Astrocyte (in vitro differentiated cells and primary cell): ENCODE results near the gene CCNK. TPM values are rescaled to one million over a fixed set of nuclear protein-coding genes. Genes with fewer than 3 reads are reported as not detected.

Experiments
- DNase-seq: peaks from one replicate; pipeline ENCODE4 v3.0.0-alpha.2; 2010; ENCODE audit warnings: low read depth
- FAIRE-seq: peaks from 2 replicates; lab custom pipeline; 2011; peaks lifted over from hg19 to GRCh38; lab: Jason Lieb, UNC
- H2AFZ ChIP-seq: 2 replicates; pipeline ENCODE4 v1.6.0; 2012; ENCODE audit warnings: low read depth, low read length, inconsistent platforms
- H3K27ac ChIP-seq: 2 replicates; pipeline ENCODE4 v1.5.1; 2011; ENCODE audit warnings: low read depth, low read length, inconsistent platforms
- H3K27me3 ChIP-seq: 2 replicates; pipeline ENCODE4 v1.6.0; 2011; ENCODE audit warnings: low read length, inconsistent platforms; ENCODE audit not compliant: insufficient read depth
- H3K36me3 ChIP-seq: 2 replicates; pipeline ENCODE4 v1.5.1; 2011; ENCODE audit warnings: low read length, inconsistent platforms; ENCODE audit not compliant: insufficient read depth
- H3K4me1 ChIP-seq: 2 replicates; pipeline ENCODE4 v1.5.1; 2011; ENCODE audit warnings: low read length, inconsistent platforms; ENCODE audit not compliant: insufficient read depth
- H3K4me2 ChIP-seq: 2 replicates; pipeline ENCODE4 v1.6.0; 2012; ENCODE audit warnings: low read length, inconsistent platforms
- H3K4me3 ChIP-seq: 2 replicates; pipeline ENCODE4 v1.5.1; 2011; ENCODE audit warnings: low read depth, mild to moderate bottlenecking, low read length, inconsistent platforms; ENCODE audit not compliant: insufficient read depth
- H3K79me2 ChIP-seq: 2 replicates; pipeline ENCODE4 v1.6.0; 2012; ENCODE audit warnings: mild to moderate bottlenecking, low read length, inconsistent platforms; ENCODE audit not compliant: insufficient read depth
- H3K9ac ChIP-seq: 2 replicates; pipeline ENCODE4 v1.6.0; 2012; ENCODE audit warnings: mild to moderate bottlenecking, low read length, inconsistent platforms
- H3K9me3 ChIP-seq: 2 replicates; pipeline ENCODE4 v1.5.1; 2012; ENCODE audit warnings: low read depth, mild to moderate bottlenecking, low read length, inconsistent platforms; ENCODE audit not compliant: insufficient read depth
- H4K20me1 ChIP-seq: 2 replicates; pipeline ENCODE4 v1.6.0; 2012; ENCODE audit warnings: low read length, inconsistent platforms; ENCODE audit not compliant: insufficient read depth
- H3K27ac Mint-ChIP-seq: one replicate; pipeline ENCODE4 v1.8.0; 2021; ENCODE audit warnings: mild to moderate bottlenecking, mixed read lengths; ENCODE audit not compliant: unreplicated experiment
- H3K27me3 Mint-ChIP-seq: one replicate; pipeline ENCODE4 v1.8.0; 2021; ENCODE audit warnings: low read depth, mixed read lengths; ENCODE audit not compliant: unreplicated experiment
- H3K36me3 Mint-ChIP-seq: one replicate; pipeline ENCODE4 v1.8.0; 2021; ENCODE audit warnings: low read depth, mixed read lengths; ENCODE audit not compliant: unreplicated experiment
- H3K4me1 Mint-ChIP-seq: one replicate; pipeline ENCODE4 v1.8.0; 2021; ENCODE audit warnings: low read depth, mixed read lengths; ENCODE audit not compliant: unreplicated experiment
- H3K4me3 Mint-ChIP-seq: one replicate; pipeline ENCODE4 v1.8.0; 2021; ENCODE audit warnings: mild to moderate bottlenecking, moderate library complexity, mixed read lengths; ENCODE audit not compliant: unreplicated experiment
- H3K9me3 Mint-ChIP-seq: one replicate; pipeline ENCODE4 v1.8.0; 2021; ENCODE audit warnings: mild to moderate bottlenecking, mixed read lengths; ENCODE audit not compliant: unreplicated experiment
- EZH2 ChIP-seq: IDR thresholded peaks from 2 replicates; pipeline ENCODE4 v1.6.1; 2012; ENCODE audit warnings: mild to moderate bottlenecking, low read length, inconsistent platforms; ENCODE audit not compliant: insufficient read depth
- total RNA-seq: library from RNA; stranded (reverse); gene quantifications from 2 replicates; pipeline ENCODE4 v1.2.1, GENCODE V29; 2021
- TF ChIP-seq, protein P1 (sequence below): IDR thresholded peaks from 2 replicates; pipeline ENCODE4 v1.5.1; 2011; ENCODE audit warnings: low read depth, mild to moderate bottlenecking, inconsistent platforms, low read length, moderate library complexity; ENCODE audit not compliant: insufficient read depth

The CCNK gene
- total RNA-seq, 1 donor from 2014 or later, result 121 TPM

GRCh38 chr14:99529899-99530298 is 48.7 kb downstream of the CCNK start:
- Histone ChIP-seq H3K36me3 (no peaks in the 10 kb centered on the region), H3K4me1 (peaks cover 35% of the 10 kb centered on the region), H3K9me3 (no peaks in the 10 kb centered on the region), H3K79me2 (peaks cover 37% of the 10 kb centered on the region), H2AFZ (no peak overlapping the region), H3K27ac (no peak overlapping the region), H3K4me2 (no peak overlapping the region), H3K27me3 (no peaks in the 10 kb centered on the region), H3K9ac (no peak overlapping the region), H4K20me1 (no peaks in the 10 kb centered on the region), H3K4me3 (no peak overlapping the region)
- peak; percentile 15 for DNase-seq
- no peak for FAIRE-seq
- no peak for TF ChIP-seq EZH2
- TF ChIP-seq, protein P1, sequence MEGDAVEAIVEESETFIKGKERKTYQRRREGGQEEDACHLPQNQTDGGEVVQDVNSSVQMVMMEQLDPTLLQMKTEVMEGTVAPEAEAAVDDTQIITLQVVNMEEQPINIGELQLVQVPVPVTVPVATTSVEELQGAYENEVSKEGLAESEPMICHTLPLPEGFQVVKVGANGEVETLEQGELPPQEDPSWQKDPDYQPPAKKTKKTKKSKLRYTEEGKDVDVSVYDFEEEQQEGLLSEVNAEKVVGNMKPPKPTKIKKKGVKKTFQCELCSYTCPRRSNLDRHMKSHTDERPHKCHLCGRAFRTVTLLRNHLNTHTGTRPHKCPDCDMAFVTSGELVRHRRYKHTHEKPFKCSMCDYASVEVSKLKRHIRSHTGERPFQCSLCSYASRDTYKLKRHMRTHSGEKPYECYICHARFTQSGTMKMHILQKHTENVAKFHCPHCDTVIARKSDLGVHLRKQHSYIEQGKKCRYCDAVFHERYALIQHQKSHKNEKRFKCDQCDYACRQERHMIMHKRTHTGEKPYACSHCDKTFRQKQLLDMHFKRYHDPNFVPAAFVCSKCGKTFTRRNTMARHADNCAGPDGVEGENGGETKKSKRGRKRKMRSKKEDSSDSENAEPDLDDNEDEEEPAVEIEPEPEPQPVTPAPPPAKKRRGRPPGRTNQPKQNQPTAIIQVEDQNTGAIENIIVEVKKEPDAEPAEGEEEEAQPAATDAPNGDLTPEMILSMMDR, result no peak
- peaks cover 13% of the 10 kb centered on the region for H3K4me1 Mint-ChIP-seq
- H3K36me3 Mint-ChIP-seq, result no peaks in the 10 kb centered on the region
- no peaks in the 10 kb centered on the region for H3K9me3 Mint-ChIP-seq
- H3K27ac Mint-ChIP-seq, result no peak overlapping the region
- H3K4me3 Mint-ChIP-seq, result no peak overlapping the region
- no peaks in the 10 kb centered on the region for H3K27me3 Mint-ChIP-seq

DNA sequence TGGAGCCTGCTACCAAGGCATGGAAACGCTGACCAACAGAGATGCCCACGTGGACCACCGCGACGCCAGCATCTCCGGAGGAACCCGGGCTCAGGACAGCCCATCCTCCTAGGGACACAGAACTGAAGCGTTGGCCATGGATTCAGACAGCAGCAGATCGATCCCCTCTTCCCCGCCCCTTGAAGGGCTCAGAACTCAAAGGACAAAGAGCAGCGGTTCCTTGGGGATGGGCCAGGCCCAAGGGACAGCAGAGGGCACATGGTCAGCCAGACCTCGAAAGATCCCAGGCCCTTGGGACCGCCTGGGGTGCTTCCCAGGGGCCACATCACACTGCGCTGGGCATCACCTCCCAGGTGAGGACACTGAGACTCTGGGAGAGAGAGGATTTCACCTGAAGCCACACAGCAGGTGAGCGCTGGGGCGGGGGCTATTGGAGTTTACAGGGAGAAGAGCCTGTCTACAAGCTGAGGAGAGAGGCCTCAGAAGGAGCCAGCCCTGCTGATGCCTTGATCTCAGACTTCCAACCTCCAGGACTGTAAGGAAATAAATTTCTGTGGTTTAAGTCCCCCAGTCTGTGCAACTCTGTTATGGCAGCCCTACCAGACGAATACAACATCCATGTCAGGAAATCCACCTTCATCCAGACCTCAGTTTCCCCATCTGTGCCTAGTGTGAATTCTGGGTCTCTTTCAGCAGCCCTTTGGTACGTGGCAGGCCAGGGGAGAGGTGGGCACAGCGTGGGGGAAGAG is 49.4 kb downstream of the CCNK start:
- H3K4me2 ChIP-seq, result peak overlapping the region; percentile 61
- Mint-ChIP-seq H3K27ac (peak overlapping the region; percentile 91), H3K4me1 (peaks cover 13% of the 10 kb centered on the region), H3K9me3 (no peaks in the 10 kb centered on the region), H3K27me3 (no peaks in the 10 kb centered on the region), H3K36me3 (no peaks in the 10 kb centered on the region), H3K4me3 (no peak overlapping the region)
- no peaks in the 10 kb centered on the region for H4K20me1 ChIP-seq
- no peak overlapping the region for H3K4me3 ChIP-seq
- H3K9ac ChIP-seq, result peak overlapping the region; percentile 76
- DNase-seq (peak; percentile 35), FAIRE-seq (peak; percentile 37)
- H3K36me3 ChIP-seq, result no peaks in the 10 kb centered on the region
- H3K27ac ChIP-seq, result peak overlapping the region; percentile 88
- H3K27me3 ChIP-seq, result no peaks in the 10 kb centered on the region
- H3K79me2 ChIP-seq, result peaks cover 40% of the 10 kb centered on the region
- no peak for TF ChIP-seq EZH2
- TF ChIP-seq, protein P1, result no peak
- H3K9me3 ChIP-seq, result no peaks in the 10 kb centered on the region
- peak overlapping the region; percentile 14 for H2AFZ ChIP-seq
- peaks cover 40% of the 10 kb centered on the region for H3K4me1 ChIP-seq
